Effector CD8-positive, alpha-beta T cell (primary cell): Measurements from ENCODE around the gene SLC8A1.

Experiments used
- DNase-seq: peaks from one replicate; lab custom pipeline; 2025; lab: John Stamatoyannopoulos, UW

Gene SLC8A1

DNA sequence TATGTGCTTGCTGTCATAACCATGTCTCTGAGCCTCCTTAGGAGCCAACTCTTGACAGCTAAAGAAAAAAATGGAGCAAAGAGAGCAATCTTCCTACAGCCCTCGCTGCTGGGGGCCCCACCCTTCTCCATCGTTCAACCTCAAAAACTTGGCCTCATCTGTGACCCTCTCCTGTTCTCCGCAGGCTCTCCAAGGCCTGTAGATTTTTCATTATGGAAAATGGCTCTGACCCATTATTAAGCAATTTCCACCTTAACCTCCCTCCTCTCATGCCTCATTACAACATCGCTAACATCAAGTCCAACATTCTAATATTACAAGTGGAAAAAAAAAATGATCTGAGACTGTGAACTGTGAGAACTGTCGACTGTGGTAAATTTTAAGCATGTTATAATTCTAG is 98.7 kb downstream of the SLC8A1 start:
- DNase-seq, result no peak

GRCh38 chr2:40352703-40353099 is 99.2 kb downstream of the SLC8A1 start:
- no peak for DNase-seq

GRCh38 chr2:40352041-40352702 is 99.7 kb downstream of the SLC8A1 start:
- no peak for DNase-seq

DNA sequence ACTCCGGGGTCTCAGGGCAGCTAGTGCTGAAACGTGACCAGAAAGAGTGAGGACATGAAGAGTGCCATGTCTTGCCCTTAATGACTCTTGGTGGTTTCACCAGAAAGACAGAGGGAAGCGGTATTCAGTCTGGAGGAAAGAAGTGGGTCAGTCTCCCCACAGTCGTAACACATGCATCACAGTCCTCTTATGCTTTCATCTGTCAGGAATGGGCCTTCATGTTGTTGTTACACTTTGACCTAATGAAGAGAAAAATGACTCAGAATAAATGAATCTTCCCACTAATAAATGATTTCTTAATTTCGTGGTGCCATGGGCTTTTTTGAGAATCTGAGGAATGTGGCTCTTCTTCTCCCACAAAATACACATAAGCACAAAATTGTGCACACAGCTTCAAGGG is 103.2 kb downstream of the SLC8A1 start:
- DNase-seq, result no peak

DNA sequence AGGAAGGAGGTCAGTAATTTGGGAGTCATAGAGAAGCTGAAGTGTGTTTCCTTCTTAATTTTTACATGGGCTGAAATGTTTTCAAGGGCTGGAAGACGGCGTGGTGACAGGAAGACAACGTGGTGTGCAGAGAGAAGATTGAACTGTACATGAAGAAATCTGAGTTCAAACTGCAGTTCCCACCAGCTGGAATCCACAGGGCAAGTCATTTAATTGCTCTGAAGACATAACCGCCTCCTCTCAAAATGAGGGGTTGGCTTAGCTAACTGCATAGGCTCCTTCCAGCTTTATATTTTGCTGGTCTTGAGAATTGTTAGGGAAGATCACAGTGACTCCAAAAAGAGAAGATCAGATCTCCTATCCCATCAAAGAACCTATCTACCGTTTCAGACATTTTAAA is 103.9 kb downstream of the SLC8A1 start:
- DNase-seq, result no peak

- DNase-seq, result no peak
Measured at GRCh38 chr2:40346535-40347354, 105.1 kb downstream of the SLC8A1 start.

- DNase-seq, result no peak
Measured at GRCh38 chr2:40344364-40344763, 107.5 kb downstream of the SLC8A1 start.

- DNase-seq, result no peak
Measured at GRCh38 chr2:40343902-40344301, 108.0 kb downstream of the SLC8A1 start.

- DNase-seq, result no peak
Measured at GRCh38 chr2:40341198-40341597, 110.7 kb downstream of the SLC8A1 start.

DNA sequence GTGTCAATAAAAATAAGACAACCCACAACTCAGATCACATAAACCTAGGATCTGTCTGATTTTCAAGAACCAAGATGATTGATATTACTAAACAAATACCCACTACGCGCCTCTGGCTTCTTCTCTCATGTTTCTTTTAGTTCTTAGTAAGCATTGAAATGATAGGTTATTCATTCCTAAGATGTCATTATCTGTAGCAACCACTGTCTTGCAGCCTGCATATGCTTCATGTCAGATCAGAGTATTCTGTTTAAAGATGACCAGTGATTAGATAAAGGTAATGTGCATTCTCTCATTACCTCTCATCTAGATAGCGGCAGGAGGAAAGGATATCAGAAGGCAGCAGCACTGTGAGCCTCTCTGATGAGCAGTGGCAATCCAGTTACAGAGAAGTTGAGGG is 112.9 kb downstream of the SLC8A1 start:
- no peak for DNase-seq

GRCh38 chr2:40332191-40332826 is 119.6 kb downstream of the SLC8A1 start:
- no peak for DNase-seq

DNA sequence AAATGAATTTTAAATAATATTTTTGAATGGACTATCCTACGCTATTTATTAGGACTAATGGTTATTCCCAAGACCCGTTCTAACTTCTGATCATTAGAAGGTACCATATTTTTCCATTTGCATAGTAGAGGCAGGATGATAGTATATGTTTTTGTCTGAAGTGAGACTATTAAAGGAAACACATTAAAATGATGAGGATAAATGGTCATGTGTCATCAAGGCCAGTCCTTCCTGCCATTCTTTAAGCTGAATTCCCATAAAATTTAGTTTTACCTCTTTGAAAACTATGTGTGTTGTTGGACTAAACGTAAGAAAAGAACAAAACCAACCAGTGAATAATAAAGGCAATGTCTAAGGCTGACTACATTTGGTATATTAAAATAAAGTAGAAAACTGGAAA is 121.8 kb downstream of the SLC8A1 start:
- DNase-seq, result no peak

DNA sequence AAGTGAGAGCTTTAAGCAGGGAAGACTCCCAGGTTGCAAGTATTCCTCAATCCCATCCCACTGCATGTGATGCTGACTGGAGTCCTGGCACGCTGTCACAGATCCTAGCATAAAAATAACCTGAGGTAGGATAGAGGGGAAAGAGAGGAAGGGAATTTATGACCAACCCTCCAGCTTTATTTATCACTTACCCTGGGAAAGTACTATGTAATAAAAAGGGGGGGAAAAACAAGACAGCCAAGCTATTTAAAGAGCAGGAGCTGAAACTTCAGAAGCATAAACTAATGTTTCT is 122.2 kb downstream of the SLC8A1 start:
- no peak for DNase-seq

GRCh38 chr2:40325116-40325515 is 126.8 kb downstream of the SLC8A1 start:
- DNase-seq, result no peak

DNA sequence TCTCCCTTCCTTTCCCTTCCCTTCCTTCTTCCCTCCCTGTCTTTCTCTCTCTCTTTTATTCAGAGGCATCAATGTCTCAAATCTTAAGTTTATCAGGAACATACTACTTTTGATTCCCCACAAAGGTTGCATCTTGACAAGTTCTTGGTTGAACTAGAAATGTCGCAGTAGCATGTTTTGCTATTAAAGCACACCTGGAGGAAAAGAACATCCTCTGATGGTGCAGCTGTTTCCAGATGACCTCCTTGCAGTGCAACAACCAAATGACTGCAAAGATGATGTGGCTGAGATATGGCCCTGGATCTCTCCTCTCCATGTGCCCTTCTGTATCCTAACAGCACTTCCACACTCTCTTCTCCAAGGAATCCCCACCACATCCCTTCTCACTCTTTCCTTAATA is 127.2 kb downstream of the SLC8A1 start:
- no peak for DNase-seq

DNA sequence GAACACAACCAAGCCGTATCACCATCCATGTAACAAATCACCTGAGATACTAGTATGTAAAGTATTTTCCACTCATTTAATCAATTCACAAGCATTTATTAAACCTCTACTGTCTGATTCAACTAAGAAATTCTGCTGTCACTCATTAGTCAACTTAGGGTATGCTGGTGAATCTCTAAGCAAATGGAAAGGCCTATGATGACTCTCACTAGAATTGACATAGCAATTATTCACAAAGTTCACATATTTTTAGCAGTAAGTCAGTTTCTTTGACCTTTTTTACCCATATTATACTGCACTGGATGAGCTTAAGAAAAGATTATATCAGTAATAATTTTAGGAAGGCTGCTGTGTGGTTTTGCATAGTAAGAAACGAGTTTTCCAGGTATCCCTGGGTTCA is 130.1 kb downstream of the SLC8A1 start:
- no peak for DNase-seq

DNA sequence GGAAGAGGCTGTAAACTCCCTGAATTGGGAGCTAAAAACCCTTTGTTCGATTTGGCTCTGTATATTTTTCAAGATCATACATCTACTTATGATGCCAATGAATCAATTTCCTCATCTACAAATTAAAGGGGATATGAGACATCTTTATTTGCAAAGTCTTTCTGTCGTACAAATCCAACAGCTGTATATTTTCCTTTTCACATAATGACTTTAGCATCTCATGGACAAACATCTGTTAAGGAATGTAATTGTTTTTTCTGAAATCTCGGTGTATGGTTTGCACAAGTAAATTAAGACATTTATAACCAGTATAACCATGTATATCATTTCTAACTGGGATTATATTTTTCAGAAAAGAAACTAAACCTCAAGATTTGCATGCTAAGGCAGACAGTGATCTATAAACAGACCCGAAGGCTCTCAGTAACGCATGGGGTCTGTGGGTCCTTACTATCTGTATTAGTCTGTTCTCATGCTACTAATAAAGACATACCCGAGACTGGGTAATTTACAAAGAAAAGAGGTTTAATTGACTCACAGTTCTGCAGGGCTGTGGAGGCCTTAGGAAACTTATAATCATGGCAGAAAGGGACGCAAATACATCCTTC is 130.8 kb downstream of the SLC8A1 start:
- no peak for DNase-seq

GRCh38 chr2:40318921-40319320 is 133.0 kb downstream of the SLC8A1 start:
- no peak for DNase-seq

- DNase-seq, result no peak
Measured at GRCh38 chr2:40317761-40318160, 134.1 kb downstream of the SLC8A1 start.

DNA sequence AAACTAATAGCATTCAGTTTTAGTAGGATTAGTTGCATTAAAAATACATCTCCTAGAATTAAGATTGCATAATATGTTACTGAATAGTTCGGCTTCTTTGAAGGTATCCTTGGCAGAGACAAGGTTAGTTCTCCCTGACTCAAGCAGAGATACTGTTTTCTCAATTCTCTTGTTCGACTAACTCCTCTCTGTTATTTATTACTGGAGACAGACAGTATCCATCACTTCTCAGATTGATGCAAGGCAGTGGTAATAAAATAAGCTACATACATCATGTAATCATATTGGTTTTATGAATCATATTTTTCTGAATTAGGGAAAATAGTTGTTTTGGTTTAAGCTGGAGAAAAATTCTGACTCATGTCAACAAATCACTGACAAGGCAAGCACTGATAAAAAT is 134.8 kb downstream of the SLC8A1 start:
- DNase-seq, result no peak

DNA sequence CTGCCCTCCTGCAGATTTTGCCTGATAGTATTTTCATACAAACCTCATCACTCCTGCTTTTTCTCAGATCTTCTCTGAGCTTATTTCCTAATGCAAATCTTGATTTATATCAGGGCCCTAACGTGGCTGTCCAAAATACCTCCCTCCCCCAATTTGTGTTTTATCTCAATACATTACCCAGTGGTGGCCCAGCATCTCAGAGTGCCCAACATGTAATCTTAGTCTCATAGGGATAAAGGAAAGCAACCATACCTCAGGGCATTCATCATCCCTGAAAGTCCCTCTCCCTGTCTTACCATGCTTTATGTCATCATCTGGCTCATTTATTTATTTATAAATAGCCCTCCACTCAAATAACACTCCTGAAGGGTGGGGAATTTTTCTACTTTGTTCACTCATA is 135.3 kb downstream of the SLC8A1 start:
- DNase-seq, result no peak

- no peak for DNase-seq
Measured at GRCh38 chr2:40315683-40316082, 136.2 kb downstream of the SLC8A1 start.

GRCh38 chr2:40311026-40311425 is 140.9 kb downstream of the SLC8A1 start:
- no peak for DNase-seq
